ENCODE measurements around the gene ST6GALNAC6.
"Not testable (repeated sequence)": the region's sequence is repeated elsewhere in the genome, so short reads cannot be mapped to it uniquely, and the experiment has no call there.

Gene ST6GALNAC6

DNA sequence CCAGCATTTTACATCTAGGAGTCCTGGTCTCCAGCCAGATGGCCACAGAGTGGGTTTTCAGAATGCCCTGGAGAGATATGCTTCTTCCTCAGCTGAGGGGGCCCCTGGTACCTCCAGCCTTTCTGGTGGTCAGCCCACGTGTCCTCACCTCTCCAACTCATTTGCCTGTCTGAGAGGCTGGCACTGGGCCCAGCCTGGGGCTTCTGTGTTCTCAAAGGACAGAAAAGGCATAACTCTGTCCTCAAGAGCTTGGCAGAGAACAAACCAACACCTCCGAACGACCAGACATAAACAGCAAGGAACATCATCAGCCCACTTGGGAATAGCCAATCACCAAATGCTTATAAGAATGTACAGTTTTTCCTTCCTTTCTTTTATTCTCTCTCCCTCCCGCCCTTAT is 62.1 kb downstream of the ST6GALNAC6 start:
- Mint-ChIP-seq H3K36me3 (ENCODE audit: low read depth) (no peaks in the 10 kb centered on the region), H3K27ac (no peak overlapping the region), H3K4me3 (no peak overlapping the region), H3K4me1 (peaks cover 51% of the 10 kb centered on the region), H3K27me3 (ENCODE audit: low read depth, poor library complexity) (peaks cover 4% of the 10 kb centered on the region), H3K9me3 (no peaks in the 10 kb centered on the region)
- TF ChIP-seq, protein P1, sequence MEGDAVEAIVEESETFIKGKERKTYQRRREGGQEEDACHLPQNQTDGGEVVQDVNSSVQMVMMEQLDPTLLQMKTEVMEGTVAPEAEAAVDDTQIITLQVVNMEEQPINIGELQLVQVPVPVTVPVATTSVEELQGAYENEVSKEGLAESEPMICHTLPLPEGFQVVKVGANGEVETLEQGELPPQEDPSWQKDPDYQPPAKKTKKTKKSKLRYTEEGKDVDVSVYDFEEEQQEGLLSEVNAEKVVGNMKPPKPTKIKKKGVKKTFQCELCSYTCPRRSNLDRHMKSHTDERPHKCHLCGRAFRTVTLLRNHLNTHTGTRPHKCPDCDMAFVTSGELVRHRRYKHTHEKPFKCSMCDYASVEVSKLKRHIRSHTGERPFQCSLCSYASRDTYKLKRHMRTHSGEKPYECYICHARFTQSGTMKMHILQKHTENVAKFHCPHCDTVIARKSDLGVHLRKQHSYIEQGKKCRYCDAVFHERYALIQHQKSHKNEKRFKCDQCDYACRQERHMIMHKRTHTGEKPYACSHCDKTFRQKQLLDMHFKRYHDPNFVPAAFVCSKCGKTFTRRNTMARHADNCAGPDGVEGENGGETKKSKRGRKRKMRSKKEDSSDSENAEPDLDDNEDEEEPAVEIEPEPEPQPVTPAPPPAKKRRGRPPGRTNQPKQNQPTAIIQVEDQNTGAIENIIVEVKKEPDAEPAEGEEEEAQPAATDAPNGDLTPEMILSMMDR (IDR thresholded peaks at IDR 0.05) = no peak
- DNase-seq = no peak

DNA sequence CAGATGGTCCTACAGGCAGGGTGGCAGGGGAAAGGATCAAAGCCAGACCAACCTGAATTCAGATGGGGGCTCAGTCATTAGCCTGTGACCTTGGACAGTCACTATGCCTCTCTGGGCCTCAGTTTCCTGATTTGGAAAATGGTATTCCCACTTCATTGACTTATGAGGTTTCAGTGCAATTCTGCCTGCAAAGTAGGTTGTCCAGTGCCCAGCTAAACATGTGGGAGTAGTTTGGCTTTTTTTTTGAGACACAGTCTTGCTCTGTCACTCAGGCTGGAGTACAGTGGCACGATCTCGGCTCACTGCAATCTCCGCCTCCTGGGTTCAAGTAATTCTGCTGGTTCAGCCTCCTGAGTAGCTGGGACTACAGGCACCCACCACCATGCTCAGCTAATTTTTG is 62.8 kb downstream of the ST6GALNAC6 start:
- H3K27me3 Mint-ChIP-seq (ENCODE audit: low read depth, poor library complexity); H3K4me3 Mint-ChIP-seq; H3K27ac Mint-ChIP-seq; H3K36me3 Mint-ChIP-seq (ENCODE audit: low read depth); DNase-seq; H3K9me3 Mint-ChIP-seq: not testable (repeated sequence)
- H3K4me1 Mint-ChIP-seq = peaks cover 54% of the 10 kb centered on the region

DNA sequence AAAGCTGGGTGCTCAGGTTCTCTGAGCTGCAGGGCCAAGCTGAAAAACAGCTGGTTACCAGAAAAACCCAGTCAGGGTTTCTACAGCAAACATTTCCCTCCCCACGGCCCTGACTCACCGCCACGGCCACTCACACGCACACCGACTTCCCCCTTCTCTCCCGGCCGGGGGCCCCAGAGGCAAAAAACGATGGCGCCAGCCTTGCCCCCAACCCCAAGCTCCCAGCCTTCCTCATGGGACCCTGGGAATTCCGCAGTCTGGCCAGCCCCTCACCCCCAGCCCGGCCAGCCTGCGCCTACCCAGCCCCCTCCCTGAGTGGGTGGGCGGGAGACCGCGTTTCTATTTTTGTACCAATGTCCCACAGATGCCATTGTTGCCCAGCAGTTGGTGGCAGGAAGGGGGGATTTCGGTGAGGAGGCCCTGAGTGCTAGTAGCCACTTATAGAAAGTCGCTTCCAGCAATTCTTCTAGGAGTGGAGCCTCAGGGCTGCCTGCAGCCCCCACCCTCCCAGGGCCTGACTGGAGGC is 63.3 kb downstream of the ST6GALNAC6 start:
- TF ChIP-seq, protein P1 (IDR thresholded peaks at IDR 0.05) = no peak
- Mint-ChIP-seq H3K4me3 (no peak overlapping the region), H3K4me1 (peaks cover 54% of the 10 kb centered on the region), H3K9me3 (no peaks in the 10 kb centered on the region), H3K27ac (no peak overlapping the region), H3K27me3 (ENCODE audit: low read depth, poor library complexity) (peaks cover 4% of the 10 kb centered on the region), H3K36me3 (ENCODE audit: low read depth) (no peaks in the 10 kb centered on the region)
- DNase-seq = no peak
